Pancreas (tissue), 10 donors: ENCODE data around the gene EPOP. TPM values are rescaled to one million over a fixed set of nuclear protein-coding genes. Genes with fewer than 3 reads are reported as not detected.
A peak's percentile ranks its signal among the peaks of the same experiment; 100 is the strongest.

Experiments
- ATAC-seq, 4 donors: fragments of 200-7000 bp; cut with Tn5 transposase; one replicate each; pipeline versions ENCODE4 v1.8.0 to v1.9.1; 2020; ENCODE audit warnings: mild to moderate bottlenecking in 4 of 4, moderate library complexity in 4 of 4
- DNase-seq, 6 donors: peaks; one replicate each; pipeline ENCODE4 v3.0.0-alpha.2; 2020
- FAIRE-seq: peaks from 2 replicates; lab custom pipeline; 2012; peaks lifted over from hg19 to GRCh38; lab: Jason Lieb, UNC
- H3K27ac ChIP-seq, 4 donors: fragments of 200-600 bp; sonication (generic); 1 replicate in 3 of 4; 2 replicates in 1 of 4; pipeline versions ENCODE4 v1.5.0 to v1.8.0; 2020
- H3K27me3 ChIP-seq, 4 donors: fragments of 200-600 bp; one replicate each; pipeline ENCODE4 v1.8.0; 2021
- H3K36me3 ChIP-seq, 3 donors: fragments of 200-600 bp; sonication (generic) in 1 of 3; one replicate each; pipeline versions ENCODE4 v1.5.0 to v1.8.0; 2020 to 2021
- H3K4me1 ChIP-seq, 3 donors: fragments of 200-600 bp; one replicate each; pipeline ENCODE4 v1.8.0; 2021
- H3K4me3 ChIP-seq, 4 donors: fragments of 200-600 bp; sonication (generic) in 2 of 4; one replicate each; pipeline versions ENCODE4 v1.5.0 to v1.8.0; 2020 to 2021
- H3K9me3 ChIP-seq, 4 donors: fragments of 200-600 bp; one replicate each; pipeline ENCODE4 v1.8.0; 2021
- WGBS, 2 donors: extraction: QIAGEN DNeasy Blood & Tissue Kit; methylation state at CpG; one replicate each; pipeline ENCODE4 v1.1.7; 2013; 5-methylcytosine and 5-hydroxymethylcytosine counted together
- intact Hi-C, 3 donors: fragments of 100-400 bp; cut with DNase I; formaldehyde crosslinking; loops; one replicate each; pipeline versions ENCODE4 v1.11.1 to v1.14.2; 2022
- polyA plus RNA-seq, 2 donors: library from polyadenylated mRNA; stranded (reverse); fragments of 200-250 nt; gene quantifications; one replicate each; pipeline ENCODE4 v1.2.3, GENCODE V29; 2013
- total RNA-seq, 6 donors: library from RNA; stranded (reverse); fragmentation: NEBNext Ultra II Directional in 4 of 6; extraction: Animal tissue kit (Norgen Biotek cat#: 25700) in 4 of 6; gene quantifications; one replicate each; pipeline versions ENCODE4 v1.2.1 to v1.2.4, GENCODE V29; 2021 to 2023
- TF ChIP-seq, protein P1 (sequence below), 4 donors: fragments of 200-600 bp; sonication (generic) in 3 of 4; IDR thresholded peaks; one replicate each; pipeline versions ENCODE4 v1.5.0 to v1.8.0; 2021; ENCODE audit warnings: antibody characterized with exemption in 4 of 4
- donor health status: healthy with polysubstance abuse.
- donor health status: DM: no; HTN: no; CAD: no; lungs with moderate emphysema.
- donor health status: DM: no; HTN: no; CAD: no.
- donor health status: control.
- donor health status: control.
- donor health status: Bipolar disorder and iron deficiency.
- donor health status: DM: yes; HTN: yes; CAD: no.
- donor health status: DM: no; HTN: no; CAD: no.
- donor health status: DM: no; HTN: no; CAD: no.
- donor health status: DM: yes; HTN: yes; CAD: no.

The EPOP gene
- total and polyA plus RNA-seq, 8 donors = 0.49 to 4.3 (median 2.8) TPM

DNA sequence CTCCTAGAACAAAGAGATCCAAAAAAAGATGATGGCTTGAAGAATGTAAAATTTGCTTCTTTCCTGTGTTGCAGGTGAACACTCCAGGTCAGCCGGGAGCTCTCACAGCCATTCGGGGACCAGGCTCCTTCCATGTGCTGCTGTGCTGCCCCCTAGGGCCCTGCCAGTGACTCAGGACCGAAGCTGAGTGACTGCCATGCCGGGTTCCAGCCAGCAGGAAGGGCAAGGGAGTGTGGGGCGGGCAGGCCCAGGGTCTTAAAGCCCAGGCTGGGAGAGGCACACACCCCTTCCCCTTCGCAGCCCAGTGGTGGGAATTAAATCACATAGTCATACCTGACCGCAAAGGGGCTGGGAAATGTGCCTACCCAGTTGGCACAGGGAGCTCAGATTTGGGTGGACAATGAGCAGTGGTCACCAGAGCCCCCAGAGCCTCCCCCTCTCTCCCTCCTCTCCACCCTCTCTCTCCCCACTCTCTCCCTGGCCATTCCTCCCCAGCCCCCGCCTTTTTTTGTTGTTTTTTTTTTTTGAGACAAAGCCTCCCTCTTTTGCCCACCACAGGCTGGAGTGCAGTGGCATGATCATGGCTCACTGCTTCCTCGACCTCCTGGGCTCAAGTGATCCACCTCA lies 11.5 kb downstream of the EPOP start:
- 14 to 23% methylated on average over 9 of the region's 9 CpGs for WGBS, 2 donors
- peak; percentile 82 to 92 (median 86) for ATAC-seq
- TF ChIP-seq, protein P1, sequence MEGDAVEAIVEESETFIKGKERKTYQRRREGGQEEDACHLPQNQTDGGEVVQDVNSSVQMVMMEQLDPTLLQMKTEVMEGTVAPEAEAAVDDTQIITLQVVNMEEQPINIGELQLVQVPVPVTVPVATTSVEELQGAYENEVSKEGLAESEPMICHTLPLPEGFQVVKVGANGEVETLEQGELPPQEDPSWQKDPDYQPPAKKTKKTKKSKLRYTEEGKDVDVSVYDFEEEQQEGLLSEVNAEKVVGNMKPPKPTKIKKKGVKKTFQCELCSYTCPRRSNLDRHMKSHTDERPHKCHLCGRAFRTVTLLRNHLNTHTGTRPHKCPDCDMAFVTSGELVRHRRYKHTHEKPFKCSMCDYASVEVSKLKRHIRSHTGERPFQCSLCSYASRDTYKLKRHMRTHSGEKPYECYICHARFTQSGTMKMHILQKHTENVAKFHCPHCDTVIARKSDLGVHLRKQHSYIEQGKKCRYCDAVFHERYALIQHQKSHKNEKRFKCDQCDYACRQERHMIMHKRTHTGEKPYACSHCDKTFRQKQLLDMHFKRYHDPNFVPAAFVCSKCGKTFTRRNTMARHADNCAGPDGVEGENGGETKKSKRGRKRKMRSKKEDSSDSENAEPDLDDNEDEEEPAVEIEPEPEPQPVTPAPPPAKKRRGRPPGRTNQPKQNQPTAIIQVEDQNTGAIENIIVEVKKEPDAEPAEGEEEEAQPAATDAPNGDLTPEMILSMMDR (IDR thresholded peaks at IDR 0.05) = peak; percentile 59 to 67 (median 62)
- Histone ChIP-seq H3K4me1 (peaks cover 0 to under 1% (median 0%) of the 10 kb centered on the region in 3 donors), H3K9me3 (no peaks in the 10 kb centered on the region), H3K4me3 (no peak overlapping the region), H3K27ac (no peak overlapping the region), H3K36me3 (no peaks in the 10 kb centered on the region), H3K27me3 (no peaks in the 10 kb centered on the region)
- intact Hi-C loops = loop anchor here (5.0 to 10.0 kb wide), 3 partner anchors 98 to 171 kb away; no protein-coding TSS in a partner anchor
- peak; percentile 52 to 88 (median 73) for DNase-seq
- FAIRE-seq = no peak

DNA sequence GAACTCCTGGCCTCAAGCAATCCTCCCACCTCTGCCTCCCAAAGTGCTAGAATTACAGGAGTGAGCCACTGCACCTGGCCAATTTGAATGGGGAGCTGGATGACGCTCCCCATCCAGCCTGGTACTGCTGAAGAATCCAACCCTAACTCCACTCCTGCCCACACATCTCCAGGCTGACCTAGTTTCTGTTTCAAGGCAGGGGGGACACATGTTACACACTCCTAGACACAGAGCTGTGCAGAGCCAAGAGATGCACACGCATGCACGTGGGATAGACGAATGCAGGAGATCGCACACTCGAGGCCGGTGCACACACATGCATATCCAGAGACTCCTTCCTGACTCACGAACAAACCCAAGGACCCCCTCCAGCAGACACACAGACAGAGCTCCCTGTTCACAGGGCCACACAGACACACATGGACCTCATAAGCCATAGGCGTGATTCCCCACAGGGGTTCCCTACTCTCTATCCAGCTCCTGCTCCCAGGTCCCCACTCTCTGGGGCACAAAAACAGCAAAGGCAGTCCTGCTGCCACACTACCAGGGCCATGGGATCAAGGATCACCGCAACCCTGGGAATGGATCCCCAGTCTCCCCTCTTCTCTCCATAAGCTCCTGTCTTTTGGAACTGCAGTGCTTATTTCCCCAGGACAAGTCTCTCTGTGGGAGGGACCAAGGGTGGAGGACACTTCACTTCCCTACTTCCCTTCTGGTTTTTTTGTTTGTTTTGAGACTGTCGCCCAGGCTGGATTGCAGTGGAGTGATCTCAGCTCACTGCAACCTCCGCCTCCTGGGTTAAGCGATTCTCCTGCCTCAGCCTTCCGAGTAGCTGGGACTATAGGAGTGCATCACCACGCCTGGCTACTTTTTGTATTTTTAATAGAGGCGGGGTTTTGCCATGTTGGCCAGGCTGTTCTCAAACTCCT lies 14.4 kb downstream of the EPOP start:
- Histone ChIP-seq H3K27ac (no peak overlapping the region), H3K27me3 (no peaks in the 10 kb centered on the region), H3K9me3 (no peaks in the 10 kb centered on the region), H3K4me1 (peaks cover 0 to 2% (median 0%) of the 10 kb centered on the region in 3 donors), H3K4me3 (no peak overlapping the region), H3K36me3 (no peaks in the 10 kb centered on the region)
- intact Hi-C loops = loop anchor here (5.0 to 10.0 kb wide), 3 partner anchors 96 to 168 kb away; no protein-coding TSS in a partner anchor
- DNase-seq (peak in 2 of 6 donors; percentile 24 to 32), ATAC-seq (no peak), FAIRE-seq (no peak)
- TF ChIP-seq, protein P1 (IDR thresholded peaks at IDR 0.05) = no peak
- 77% methylated on average over 16 of the region's 16 CpGs for WGBS, 2 donors

DNA sequence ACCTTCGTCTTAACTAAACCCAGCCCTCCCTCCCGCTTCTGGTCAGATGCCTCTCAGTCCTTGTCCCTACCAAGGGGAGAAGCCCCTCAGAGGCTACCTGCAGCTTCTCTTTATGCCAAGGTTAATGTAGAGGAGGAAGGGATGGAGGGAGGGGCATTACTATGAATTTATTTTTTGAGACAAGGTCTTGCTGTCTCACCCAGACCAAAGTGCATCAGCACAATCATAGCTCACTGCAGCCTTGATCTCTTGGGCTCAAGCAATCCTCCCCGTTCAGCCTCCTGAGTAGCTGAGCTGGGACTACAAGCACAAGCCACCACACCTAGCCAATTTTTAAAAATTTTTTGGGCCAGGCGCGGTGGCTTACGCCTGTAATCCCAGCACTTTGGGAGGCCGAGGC lies 15.3 kb downstream of the EPOP start:
- Histone ChIP-seq H3K4me3 (no peak overlapping the region), H3K36me3 (no peaks in the 10 kb centered on the region), H3K27me3 (no peaks in the 10 kb centered on the region), H3K27ac (no peak overlapping the region), H3K9me3 (no peaks in the 10 kb centered on the region), H3K4me1 (peaks cover 0 to 2% (median 0%) of the 10 kb centered on the region in 3 donors)
- DNase-seq (no peak), FAIRE-seq (no peak), ATAC-seq (no peak)
- TF ChIP-seq, protein P1 (IDR thresholded peaks at IDR 0.05) = no peak
- intact Hi-C loops = loop anchor here in 1 of 3 donors (10.0 kb wide), 1 partner anchor 55 kb away; the partner anchor contains the start of gene SRCIN1
- WGBS, 2 donors = 73 to 86% methylated on average over 7 of the region's 7 CpGs

DNA sequence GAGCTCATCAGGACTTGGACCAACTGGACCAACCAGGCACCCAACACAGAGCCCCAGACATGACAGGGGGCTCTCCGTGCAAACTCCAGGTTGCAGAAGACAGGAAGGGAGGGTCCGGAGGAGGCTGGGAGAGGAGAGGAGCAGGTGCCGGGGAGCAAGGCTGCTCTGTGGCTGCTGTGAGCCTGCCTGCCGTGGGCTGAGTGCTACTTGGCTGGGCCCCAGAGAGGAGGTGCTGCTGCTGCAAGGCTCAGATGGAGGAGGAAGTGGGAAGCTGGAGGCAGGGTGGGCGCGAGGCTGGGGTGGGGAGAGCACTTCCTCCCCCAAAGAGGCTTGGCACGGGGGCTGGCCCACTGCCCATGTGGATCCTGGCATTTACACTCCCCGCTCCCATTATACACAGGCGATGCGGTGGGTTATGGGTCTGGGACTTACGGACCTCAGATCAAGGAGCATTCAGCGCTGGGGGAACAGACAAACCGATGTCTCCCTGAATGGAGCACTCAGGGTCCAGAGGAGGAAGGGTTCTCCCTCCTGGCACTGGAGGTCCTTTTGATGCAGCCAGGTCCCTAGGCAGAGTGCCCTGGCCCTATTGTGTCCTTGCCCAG lies 15.9 kb downstream of the EPOP start:
- TF ChIP-seq, protein P1 (IDR thresholded peaks at IDR 0.05) = no peak
- no peak overlapping the region for H3K4me3 ChIP-seq
- WGBS, 2 donors = 60 to 63% methylated on average over 13 of the region's 13 CpGs
- intact Hi-C loops = loop anchor here in 1 of 3 donors (10.0 kb wide), 1 partner anchor 54 kb away; the partner anchor contains the start of gene SRCIN1
- no peak for FAIRE-seq
- H3K27me3 ChIP-seq = no peaks in the 10 kb centered on the region
- H3K27ac ChIP-seq = no peak overlapping the region
- no peaks in the 10 kb centered on the region for H3K36me3 ChIP-seq
- ATAC-seq = peak in 1 of 4 donors; percentile 19
- peaks cover 0 to 2% (median 0%) of the 10 kb centered on the region in 3 donors for H3K4me1 ChIP-seq
- no peaks in the 10 kb centered on the region for H3K9me3 ChIP-seq
- peak in 2 of 6 donors; percentile 56 to 58 for DNase-seq
